ENCODE data around the gene ARL5C.

GRCh38 chr17:39110435-39111136 is 55.4 kb downstream of the ARL5C start:
- TF ChIP-seq EZH2 (IDR thresholded peaks at IDR 0.05; ENCODE audit: insufficient read depth, low read length) (no peak), CTCF (IDR thresholded peaks at IDR 0.05; ENCODE audit: insufficient read depth, low read depth, low read length) (no peak)
